ENCODE measurements around the gene LCTL. TPM values are rescaled to one million over a fixed set of nuclear protein-coding genes. Genes with fewer than 3 reads are reported as not detected.

LCTL gene
- total and polyA plus RNA-seq, 10 of the 15 experiments (the other 5 are each of a cell fraction or from before 2014, with no cell fraction given) = 0.07 to 0.76 (median 0.40) TPM; not detected in 5

GRCh38 chr15:66570327-66570726 lies 4.5 kb upstream of the LCTL start:
- Histone ChIP-seq H3K4me2 (ENCODE audit: control insufficient read depth, insufficient read depth) (no peak overlapping the region), H4K20me1 (ENCODE audit: control insufficient read depth, insufficient read depth) (no peaks in the 10 kb centered on the region), H3K9me3 (replicated peaks; ENCODE audit: control insufficient read depth, insufficient read depth, low read length) (no peaks in the 10 kb centered on the region), H3K4me1 (ENCODE audit: control insufficient read depth, insufficient read depth, low read length) (0 out of 2 replicates have a peak, but pooled peaks cover 4% of the 10 kb centered on the region), H3K9ac (ENCODE audit: control insufficient read depth, insufficient read depth, low read length) (no peak overlapping the region), H3K36me3 (ENCODE audit: control insufficient read depth in 2 of 2, insufficient read depth in 2 of 2, low read length in 1 of 2) (no peaks in the 10 kb centered on the region), H2AFZ (ENCODE audit: control insufficient read depth, low read depth, low read length) (no peak overlapping the region), H3K27ac (ENCODE audit: control insufficient read depth, insufficient read depth) (no peak overlapping the region), H3K27me3 (replicated peaks in 1 of 2; ENCODE audit: control insufficient read depth in 2 of 2, insufficient read depth in 2 of 2, low read length in 1 of 2) (no peaks in the 10 kb centered on the region), H3K4me3 (no peak overlapping the region), H3K79me2 (ENCODE audit: control insufficient read depth, insufficient read depth, low read length) (no peaks in the 10 kb centered on the region)
- DNase-seq (ENCODE audit: low read depth, low spot score) (no peak), FAIRE-seq (no peak), ATAC-seq (no peak)
- RAD21 ChIA-PET (ENCODE audit: unreplicated experiment) = no interaction called here
- CTCF ChIA-PET = no interaction called here
- POLR2A ChIA-PET = no interaction called here
- in situ Hi-C loops (cut with MboI) (no loop called here), intact Hi-C loops (cut with micrococcal nuclease; ENCODE audit: unreplicated experiment) (no loop called here)
- WGBS (ENCODE audit: insufficient coverage, insufficient replicate concordance, low lambda C conversion rate, missing lambda C conversion rate) = 63% methylated on average over 3 of the region's 3 CpGs
- SMC1A ChIA-PET (ENCODE audit: uncharacterized antibody, unreplicated experiment) = no interaction called here
- TF ChIP-seq, protein P1, sequence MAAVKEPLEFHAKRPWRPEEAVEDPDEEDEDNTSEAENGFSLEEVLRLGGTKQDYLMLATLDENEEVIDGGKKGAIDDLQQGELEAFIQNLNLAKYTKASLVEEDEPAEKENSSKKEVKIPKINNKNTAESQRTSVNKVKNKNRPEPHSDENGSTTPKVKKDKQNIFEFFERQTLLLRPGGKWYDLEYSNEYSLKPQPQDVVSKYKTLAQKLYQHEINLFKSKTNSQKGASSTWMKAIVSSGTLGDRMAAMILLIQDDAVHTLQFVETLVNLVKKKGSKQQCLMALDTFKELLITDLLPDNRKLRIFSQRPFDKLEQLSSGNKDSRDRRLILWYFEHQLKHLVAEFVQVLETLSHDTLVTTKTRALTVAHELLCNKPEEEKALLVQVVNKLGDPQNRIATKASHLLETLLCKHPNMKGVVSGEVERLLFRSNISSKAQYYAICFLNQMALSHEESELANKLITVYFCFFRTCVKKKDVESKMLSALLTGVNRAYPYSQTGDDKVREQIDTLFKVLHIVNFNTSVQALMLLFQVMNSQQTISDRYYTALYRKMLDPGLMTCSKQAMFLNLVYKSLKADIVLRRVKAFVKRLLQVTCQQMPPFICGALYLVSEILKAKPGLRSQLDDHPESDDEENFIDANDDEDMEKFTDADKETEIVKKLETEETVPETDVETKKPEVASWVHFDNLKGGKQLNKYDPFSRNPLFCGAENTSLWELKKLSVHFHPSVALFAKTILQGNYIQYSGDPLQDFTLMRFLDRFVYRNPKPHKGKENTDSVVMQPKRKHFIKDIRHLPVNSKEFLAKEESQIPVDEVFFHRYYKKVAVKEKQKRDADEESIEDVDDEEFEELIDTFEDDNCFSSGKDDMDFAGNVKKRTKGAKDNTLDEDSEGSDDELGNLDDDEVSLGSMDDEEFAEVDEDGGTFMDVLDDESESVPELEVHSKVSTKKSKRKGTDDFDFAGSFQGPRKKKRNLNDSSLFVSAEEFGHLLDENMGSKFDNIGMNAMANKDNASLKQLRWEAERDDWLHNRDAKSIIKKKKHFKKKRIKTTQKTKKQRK (IDR thresholded peaks at IDR 0.05; ENCODE audit: low read depth, low read length) = no peak
- TF ChIP-seq SUPT20H (IDR thresholded peaks at IDR 0.05; ENCODE audit: borderline replicate concordance, control insufficient read depth, low read depth, low read length) (no peak), CHD1 (IDR thresholded peaks at IDR 0.05; ENCODE audit: low read depth, low read length) (no peak), RAD21 (IDR thresholded peaks at IDR 0.05; ENCODE audit: insufficient read depth, low read depth, low read length) (no peak), NBN (IDR thresholded peaks at IDR 0.05) (no peak), JUNB (IDR thresholded peaks at IDR 0.05) (no peak), GABPA (IDR thresholded peaks at IDR 0.05; ENCODE audit: low read depth) (no peak)
- no TSS peak for BruUV-seq (replicated peaks)

Measured in GM12878 (cell line).